DND-41 (cell line): ENCODE data around the gene TMTC4.

Source experiments
- EZH2 ChIP-seq: IDR thresholded peaks from 3 replicates; pipeline ENCODE4 v1.6.1; 2012; ENCODE audit warnings: borderline replicate concordance, low read depth, mild to moderate bottlenecking, moderate library complexity, low read length, inconsistent platforms; ENCODE audit not compliant: severe bottlenecking
- TF ChIP-seq, protein P1 (sequence below): IDR thresholded peaks from 2 replicates; pipeline ENCODE4 v1.5.1; 2012; ENCODE audit warnings: borderline replicate concordance, low read length, moderate library complexity, mild to moderate bottlenecking; ENCODE audit not compliant: poor library complexity, severe bottlenecking; ENCODE audit errors: extremely low read depth

GRCh38 chr13:100610391-100611347 lies 63.9 kb downstream of the TMTC4 start:
- no peak for TF ChIP-seq EZH2
- TF ChIP-seq, protein P1, sequence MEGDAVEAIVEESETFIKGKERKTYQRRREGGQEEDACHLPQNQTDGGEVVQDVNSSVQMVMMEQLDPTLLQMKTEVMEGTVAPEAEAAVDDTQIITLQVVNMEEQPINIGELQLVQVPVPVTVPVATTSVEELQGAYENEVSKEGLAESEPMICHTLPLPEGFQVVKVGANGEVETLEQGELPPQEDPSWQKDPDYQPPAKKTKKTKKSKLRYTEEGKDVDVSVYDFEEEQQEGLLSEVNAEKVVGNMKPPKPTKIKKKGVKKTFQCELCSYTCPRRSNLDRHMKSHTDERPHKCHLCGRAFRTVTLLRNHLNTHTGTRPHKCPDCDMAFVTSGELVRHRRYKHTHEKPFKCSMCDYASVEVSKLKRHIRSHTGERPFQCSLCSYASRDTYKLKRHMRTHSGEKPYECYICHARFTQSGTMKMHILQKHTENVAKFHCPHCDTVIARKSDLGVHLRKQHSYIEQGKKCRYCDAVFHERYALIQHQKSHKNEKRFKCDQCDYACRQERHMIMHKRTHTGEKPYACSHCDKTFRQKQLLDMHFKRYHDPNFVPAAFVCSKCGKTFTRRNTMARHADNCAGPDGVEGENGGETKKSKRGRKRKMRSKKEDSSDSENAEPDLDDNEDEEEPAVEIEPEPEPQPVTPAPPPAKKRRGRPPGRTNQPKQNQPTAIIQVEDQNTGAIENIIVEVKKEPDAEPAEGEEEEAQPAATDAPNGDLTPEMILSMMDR, result no peak
